Measurements from ENCODE around the gene KANSL1. TPM values are rescaled to one million over a fixed set of nuclear protein-coding genes. Genes with fewer than 3 reads are reported as not detected.

KANSL1 gene
- total RNA-seq, 2 donors from 2014 or later, result 137 to 144 TPM

- H3K27ac ChIP-seq (ENCODE audit: low read depth, low read length), result no peak overlapping the region
- H3K36me3 Mint-ChIP-seq (ENCODE audit: low read depth), result peaks cover 80% of the 10 kb centered on the region
- H3K4me1 Mint-ChIP-seq, result no peaks in the 10 kb centered on the region
- peak overlapping the region; percentile 27 for H3K27ac Mint-ChIP-seq
- WGBS, 2 experiments (ENCODE audit: insufficient coverage in 1 of 2, insufficient read length in 1 of 2), result 96 to 98% methylated on average over 11 to 12 of the region's 12 CpGs
- no peak for TF ChIP-seq CTCF (conservative IDR thresholded peaks at IDR 0.05)
- no peak overlapping the region for H3K9ac ChIP-seq (ENCODE audit: extremely low read depth, low read length, poor library complexity, severe bottlenecking)
- no peak overlapping the region for H3K4me3 ChIP-seq (ENCODE audit: low read length)
- no peaks in the 10 kb centered on the region for H3K9me3 Mint-ChIP-seq
- DNase-seq, result no peak
- peaks cover 97% of the 10 kb centered on the region for H3K36me3 ChIP-seq (ENCODE audit: control insufficient read depth, insufficient read depth, low read length)
- no peaks in the 10 kb centered on the region for H3K27me3 Mint-ChIP-seq (ENCODE audit: insufficient read depth)
- H3K4me1 ChIP-seq (ENCODE audit: control insufficient read depth, insufficient read depth, low read length), result no peaks in the 10 kb centered on the region
- H3K4me3 Mint-ChIP-seq, result no peak overlapping the region
- no peaks in the 10 kb centered on the region for H3K27me3 ChIP-seq (ENCODE audit: control insufficient read depth, insufficient read depth, low read length, poor library complexity, severe bottlenecking)
- H3K9me3 ChIP-seq (ENCODE audit: control insufficient read depth, low read length), result no peaks in the 10 kb centered on the region
Observed at GRCh38 chr17:46038937-46039336, 154.3 kb downstream of the KANSL1 start.

DNA sequence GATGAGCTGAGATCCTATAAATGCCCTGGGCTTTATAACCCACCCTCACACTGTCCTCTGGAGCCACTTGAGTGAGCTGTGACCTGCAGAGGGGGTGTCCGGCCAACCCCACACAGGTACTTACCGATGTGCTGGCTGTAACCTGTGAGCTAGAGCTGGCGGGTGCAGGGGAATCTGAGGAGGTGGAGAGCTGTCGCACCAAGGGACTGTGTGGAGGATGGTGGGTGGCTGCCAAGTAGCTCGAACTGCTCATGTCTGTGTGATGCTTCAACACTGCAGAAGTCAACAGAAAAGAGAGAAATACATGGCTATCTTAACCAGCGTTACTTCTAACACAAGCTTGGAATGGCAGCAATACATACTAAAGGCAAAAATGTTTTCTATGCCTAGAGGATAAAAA is 154.8 kb downstream of the KANSL1 start:
- Histone ChIP-seq H3K4me1 (ENCODE audit: control insufficient read depth, insufficient read depth, low read length) (no peaks in the 10 kb centered on the region), H3K9ac (ENCODE audit: extremely low read depth, low read length, poor library complexity, severe bottlenecking) (no peak overlapping the region), H3K36me3 (ENCODE audit: control insufficient read depth, insufficient read depth, low read length) (peaks cover 97% of the 10 kb centered on the region), H3K9me3 (ENCODE audit: control insufficient read depth, low read length) (no peaks in the 10 kb centered on the region), H3K27me3 (ENCODE audit: control insufficient read depth, insufficient read depth, low read length, poor library complexity, severe bottlenecking) (no peaks in the 10 kb centered on the region), H3K4me3 (ENCODE audit: low read length) (no peak overlapping the region), H3K27ac (ENCODE audit: low read depth, low read length) (no peak overlapping the region)
- Mint-ChIP-seq H3K4me3 (no peak overlapping the region), H3K9me3 (no peaks in the 10 kb centered on the region), H3K4me1 (no peaks in the 10 kb centered on the region), H3K36me3 (ENCODE audit: low read depth) (peaks cover 79% of the 10 kb centered on the region), H3K27me3 (ENCODE audit: insufficient read depth) (no peaks in the 10 kb centered on the region), H3K27ac (peak overlapping the region; percentile 26)
- WGBS, 2 experiments (ENCODE audit: insufficient coverage in 1 of 2, insufficient read length in 1 of 2), result 98% methylated on average over 5 to 6 of the region's 6 CpGs
- DNase-seq, result no peak
- no peak for TF ChIP-seq CTCF (conservative IDR thresholded peaks at IDR 0.05)

- WGBS, 2 experiments (ENCODE audit: insufficient coverage in 1 of 2, insufficient read length in 1 of 2), result 92 to 95% methylated on average over 4 of the region's 4 CpGs
- H3K36me3 ChIP-seq (ENCODE audit: control insufficient read depth, insufficient read depth, low read length), result peaks cover 97% of the 10 kb centered on the region
- peaks cover 79% of the 10 kb centered on the region for H3K36me3 Mint-ChIP-seq (ENCODE audit: low read depth)
Observed at GRCh38 chr17:46037722-46038255, 155.4 kb downstream of the KANSL1 start.

More at GRCh38 chr17:46037722-46038255, 155.4 kb downstream of the KANSL1 start:
- Histone ChIP-seq H3K4me1 (ENCODE audit: control insufficient read depth, insufficient read depth, low read length) (no peaks in the 10 kb centered on the region), H3K9me3 (ENCODE audit: control insufficient read depth, low read length) (no peaks in the 10 kb centered on the region), H3K9ac (ENCODE audit: extremely low read depth, low read length, poor library complexity, severe bottlenecking) (no peak overlapping the region), H3K27me3 (ENCODE audit: control insufficient read depth, insufficient read depth, low read length, poor library complexity, severe bottlenecking) (no peaks in the 10 kb centered on the region), H3K27ac (ENCODE audit: low read depth, low read length) (no peak overlapping the region), H3K4me3 (ENCODE audit: low read length) (no peak overlapping the region)
- no peak overlapping the region for H3K27ac Mint-ChIP-seq
- no peak for TF ChIP-seq CTCF (conservative IDR thresholded peaks at IDR 0.05)
- no peak overlapping the region for H3K4me3 Mint-ChIP-seq
- DNase-seq, result no peak
- H3K4me1 Mint-ChIP-seq, result no peaks in the 10 kb centered on the region
- no peaks in the 10 kb centered on the region for H3K27me3 Mint-ChIP-seq (ENCODE audit: insufficient read depth)
- no peaks in the 10 kb centered on the region for H3K9me3 Mint-ChIP-seq
